C4-2B (cell line): ENCODE measurements around the gene SETBP1.

Source experiments
- H3K27ac ChIP-seq: fragments of 450-650 bp; 2 replicates; pipeline ENCODE4 v1.5.1; 2017
- ZFX ChIP-seq: fragments of 450-650 bp; IDR thresholded peaks from 2 replicates; pipeline ENCODE4 v1.6.1; 2017
- TF ChIP-seq, protein P1 (sequence below): fragments of 450-650 bp; conservative IDR thresholded peaks from 2 replicates; pipeline ENCODE4 v1.5.1; 2017; ENCODE audit warnings: mild to moderate bottlenecking

SETBP1 gene

DNA sequence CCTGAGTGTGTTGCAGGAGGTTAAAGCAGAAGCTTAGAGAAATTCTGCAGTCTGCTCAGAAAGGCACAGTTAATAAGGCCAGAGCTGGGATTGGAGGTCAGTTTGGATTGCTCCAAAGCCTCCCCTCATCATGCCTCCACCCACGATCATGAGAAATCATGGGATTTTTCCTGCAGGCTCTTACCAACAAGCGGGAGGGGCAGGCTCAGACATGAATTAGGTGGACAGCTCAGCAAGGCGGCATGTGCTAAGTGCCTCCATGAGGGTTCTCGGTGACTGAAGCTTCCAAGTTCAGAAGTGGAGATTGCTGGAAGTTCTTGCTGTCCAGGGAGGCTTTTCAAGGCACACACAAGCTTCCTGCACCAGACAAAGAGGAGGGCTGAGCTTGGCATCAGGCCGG lies 163.8 kb downstream of the SETBP1 start:
- TF ChIP-seq ZFX = no peak
- TF ChIP-seq, protein P1, sequence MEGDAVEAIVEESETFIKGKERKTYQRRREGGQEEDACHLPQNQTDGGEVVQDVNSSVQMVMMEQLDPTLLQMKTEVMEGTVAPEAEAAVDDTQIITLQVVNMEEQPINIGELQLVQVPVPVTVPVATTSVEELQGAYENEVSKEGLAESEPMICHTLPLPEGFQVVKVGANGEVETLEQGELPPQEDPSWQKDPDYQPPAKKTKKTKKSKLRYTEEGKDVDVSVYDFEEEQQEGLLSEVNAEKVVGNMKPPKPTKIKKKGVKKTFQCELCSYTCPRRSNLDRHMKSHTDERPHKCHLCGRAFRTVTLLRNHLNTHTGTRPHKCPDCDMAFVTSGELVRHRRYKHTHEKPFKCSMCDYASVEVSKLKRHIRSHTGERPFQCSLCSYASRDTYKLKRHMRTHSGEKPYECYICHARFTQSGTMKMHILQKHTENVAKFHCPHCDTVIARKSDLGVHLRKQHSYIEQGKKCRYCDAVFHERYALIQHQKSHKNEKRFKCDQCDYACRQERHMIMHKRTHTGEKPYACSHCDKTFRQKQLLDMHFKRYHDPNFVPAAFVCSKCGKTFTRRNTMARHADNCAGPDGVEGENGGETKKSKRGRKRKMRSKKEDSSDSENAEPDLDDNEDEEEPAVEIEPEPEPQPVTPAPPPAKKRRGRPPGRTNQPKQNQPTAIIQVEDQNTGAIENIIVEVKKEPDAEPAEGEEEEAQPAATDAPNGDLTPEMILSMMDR = no peak
- H3K27ac ChIP-seq = no peak overlapping the region

DNA sequence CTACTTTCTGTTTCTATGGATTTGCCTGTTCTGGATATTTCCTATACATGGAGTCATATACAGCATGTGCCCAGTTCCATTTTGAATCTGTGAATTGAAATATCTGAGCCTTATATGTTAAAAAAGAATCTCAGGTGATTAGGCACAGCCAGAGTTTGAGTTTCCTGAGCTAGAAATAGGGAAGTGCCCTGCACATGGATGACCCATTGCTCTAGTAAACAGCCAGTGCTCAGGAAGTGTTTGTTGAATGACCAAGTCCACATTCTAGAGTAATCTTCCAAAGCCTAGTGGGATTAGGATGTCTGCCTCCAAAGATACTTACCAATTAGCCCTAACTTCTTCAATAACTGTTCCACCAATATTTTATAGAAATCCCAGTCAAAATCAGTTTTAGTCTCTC lies 165.8 kb downstream of the SETBP1 start:
- TF ChIP-seq ZFX = no peak
- TF ChIP-seq, protein P1 = no peak
- no peak overlapping the region for H3K27ac ChIP-seq

DNA sequence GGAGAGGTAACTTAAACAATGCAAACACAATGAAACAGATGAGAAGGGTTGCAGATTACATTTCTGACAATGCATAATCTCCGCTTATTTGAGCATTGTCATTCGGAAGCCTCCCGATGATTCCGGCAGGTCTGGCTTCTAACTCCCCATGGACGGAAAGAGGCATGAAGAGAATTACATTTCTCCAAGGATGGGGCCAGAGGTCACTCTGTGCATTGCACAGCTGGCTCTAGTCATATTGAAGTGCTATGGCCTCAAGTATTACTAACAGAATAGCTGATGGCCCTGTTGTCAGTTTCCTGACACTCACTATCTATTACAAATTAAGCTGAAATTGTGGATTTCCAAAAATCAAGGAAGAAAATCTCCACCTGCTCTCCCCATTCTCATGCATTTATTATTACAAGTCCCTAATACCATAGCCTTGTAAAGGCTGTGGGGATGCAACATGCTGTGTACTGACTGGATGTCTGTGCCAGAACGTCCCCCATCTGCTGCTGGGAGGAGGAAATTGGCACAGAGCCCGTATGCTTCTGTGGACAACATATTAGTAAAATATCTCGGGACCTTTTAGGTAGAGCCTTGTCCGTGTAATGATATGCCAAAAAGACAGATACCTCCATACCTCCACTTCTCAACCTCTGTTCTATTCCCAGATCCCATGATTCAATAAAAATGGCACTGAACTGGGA lies 168.1 kb downstream of the SETBP1 start:
- H3K27ac ChIP-seq = no peak overlapping the region
- TF ChIP-seq, protein P1 = no peak
- TF ChIP-seq ZFX = no peak

DNA sequence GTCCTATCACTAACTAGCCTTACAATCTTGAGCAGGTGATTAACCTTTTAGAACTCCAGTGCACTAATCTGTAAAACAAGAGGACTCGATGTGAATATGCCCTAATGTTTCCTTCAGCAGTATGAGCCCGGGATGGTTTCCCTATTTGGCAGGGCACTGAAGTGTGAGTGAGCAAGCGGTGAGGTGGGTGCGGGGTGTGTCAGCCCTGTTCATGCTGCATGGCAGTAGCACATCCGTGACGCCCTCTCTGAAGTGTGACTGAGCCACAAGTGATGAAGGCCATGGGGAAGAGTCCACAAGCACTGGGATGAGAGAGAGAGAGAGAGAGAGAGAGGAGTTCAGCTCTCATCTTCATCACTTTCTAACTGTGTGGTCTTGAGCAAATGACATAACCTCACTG lies 168.7 kb downstream of the SETBP1 start:
- TF ChIP-seq ZFX = no peak
- TF ChIP-seq, protein P1 = no peak

GRCh38 chr18:44850001-44850400 lies 169.3 kb downstream of the SETBP1 start:
- no peak overlapping the region for H3K27ac ChIP-seq
- TF ChIP-seq, protein P1 = no peak
- no peak for TF ChIP-seq ZFX

More for the DNA sequence above, 168.7 kb downstream of the SETBP1 start:
- no peak overlapping the region for H3K27ac ChIP-seq

DNA sequence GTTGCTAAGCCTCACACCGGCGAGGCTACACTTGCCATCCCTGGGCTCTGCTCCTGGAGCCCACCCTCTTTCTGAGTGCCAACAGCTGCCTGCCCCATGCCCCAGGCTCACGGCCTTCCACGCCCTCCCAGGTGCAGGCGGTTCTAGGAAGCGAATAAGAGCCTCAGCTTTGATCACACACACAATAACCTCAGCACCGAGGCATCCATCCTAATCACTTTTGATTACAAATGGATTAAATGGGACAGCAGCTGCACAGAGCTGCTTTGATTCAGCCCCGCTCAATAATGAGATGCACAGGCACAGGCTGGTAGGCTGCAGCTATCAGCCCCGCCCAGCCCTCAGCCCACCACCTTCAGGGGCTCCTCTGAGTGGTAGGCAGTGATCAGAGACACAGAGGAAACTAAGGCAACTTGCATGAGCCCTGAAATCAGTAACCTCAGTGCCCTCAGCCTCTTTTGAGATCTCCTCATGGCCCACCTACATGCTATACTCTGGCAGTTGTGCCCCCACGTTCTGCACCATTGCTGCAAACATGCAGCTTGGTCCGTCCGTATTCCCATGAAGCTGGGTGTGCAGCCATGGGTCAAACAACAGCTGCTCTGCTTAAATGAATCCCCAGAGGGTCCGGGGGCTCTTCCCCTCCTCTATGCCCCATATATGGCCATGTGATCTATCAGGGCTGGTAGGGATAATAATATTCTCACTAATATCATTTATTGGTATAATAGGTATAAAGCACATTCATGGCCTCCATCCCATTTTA lies 171.4 kb downstream of the SETBP1 start:
- H3K27ac ChIP-seq = no peak overlapping the region
- no peak for TF ChIP-seq ZFX
- TF ChIP-seq, protein P1 = no peak

DNA sequence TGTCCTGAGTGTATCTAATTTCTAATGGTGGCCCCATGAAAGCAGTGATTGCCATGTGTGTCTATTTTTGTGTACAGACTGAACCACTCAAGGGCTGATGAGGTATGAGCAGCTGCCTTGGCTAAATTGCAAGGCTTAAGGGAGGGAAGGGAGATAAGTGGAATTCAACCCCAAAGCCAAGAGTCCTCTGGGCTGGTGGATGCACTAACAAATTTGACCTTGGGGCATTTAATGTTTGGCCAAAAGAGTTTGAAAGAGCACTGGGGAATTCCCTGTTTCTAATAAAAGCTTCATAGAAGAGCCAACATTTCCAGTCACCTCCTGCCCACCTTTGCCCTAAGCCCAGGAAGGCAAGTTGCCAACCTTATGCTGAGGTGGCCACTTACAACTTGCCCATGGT lies 172.1 kb downstream of the SETBP1 start:
- no peak for TF ChIP-seq ZFX
- TF ChIP-seq, protein P1 = no peak

More for the DNA sequence above, 172.1 kb downstream of the SETBP1 start:
- no peak overlapping the region for H3K27ac ChIP-seq
